GM18870 (cell line): ENCODE measurements around the gene KIF16B.

Experiments used
- ATAC-seq: cut with Tn5 transposase; IDR thresholded peaks from one replicate; pipeline ENCODE4 v1.9.1; 2021; ENCODE audit warnings: moderate library complexity; ENCODE audit not compliant: unreplicated experiment

The KIF16B gene

GRCh38 chr20:16313917-16314316, 259.3 kb downstream of the KIF16B start:
- ATAC-seq = peak; percentile 23

DNA sequence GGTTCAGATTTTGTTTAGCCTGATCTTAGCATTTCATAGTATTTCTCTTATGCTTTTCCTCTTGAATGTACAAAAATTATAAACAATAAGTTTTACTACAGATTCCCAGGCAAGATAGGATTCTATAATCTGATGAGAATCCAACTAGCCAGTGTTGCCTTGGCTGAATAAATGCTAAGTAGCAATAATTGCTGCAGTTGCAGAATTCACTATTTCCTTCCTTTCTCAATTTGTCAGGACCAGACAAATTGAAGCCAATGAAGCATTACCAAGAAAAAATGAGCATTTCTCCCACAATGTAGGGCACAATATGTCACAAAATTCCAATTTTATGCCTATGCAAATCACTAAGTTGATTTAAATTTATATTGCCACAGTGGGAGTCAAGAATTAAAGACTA, 260.2 kb downstream of the KIF16B start:
- ATAC-seq = no peak

- ATAC-seq = no peak
These were observed 261.5 kb downstream of the KIF16B start for GRCh38 chr20:16311756-16312155.

- no peak for ATAC-seq
These were observed 264.5 kb downstream of the KIF16B start for GRCh38 chr20:16308754-16309153.

GRCh38 chr20:16302818-16303217, 270.4 kb downstream of the KIF16B start:
- no peak for ATAC-seq

- no peak for ATAC-seq
These were observed 271.3 kb downstream of the KIF16B start for GRCh38 chr20:16301986-16302385.

GRCh38 chr20:16299897-16300296, 273.4 kb downstream of the KIF16B start:
- no peak for ATAC-seq

DNA sequence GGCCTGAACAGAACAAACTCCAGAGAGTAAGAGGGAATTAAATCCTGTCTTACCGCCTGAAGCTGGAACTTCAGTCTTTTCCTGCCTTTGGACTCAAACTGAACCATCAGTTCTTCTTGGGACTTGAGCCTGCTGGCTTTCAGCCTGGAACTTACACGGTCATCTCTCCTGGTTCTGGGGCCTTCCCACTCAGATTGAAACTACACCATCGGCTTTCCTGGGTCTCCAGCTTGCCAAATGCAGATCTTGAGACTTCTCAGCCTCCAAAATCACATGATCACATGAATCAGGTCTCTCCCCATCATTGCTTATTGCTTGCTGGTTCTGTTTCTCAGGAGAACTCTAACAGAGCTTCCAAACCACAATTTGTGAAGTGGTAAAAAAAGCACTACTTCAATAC, 276.3 kb downstream of the KIF16B start:
- ATAC-seq = no peak

DNA sequence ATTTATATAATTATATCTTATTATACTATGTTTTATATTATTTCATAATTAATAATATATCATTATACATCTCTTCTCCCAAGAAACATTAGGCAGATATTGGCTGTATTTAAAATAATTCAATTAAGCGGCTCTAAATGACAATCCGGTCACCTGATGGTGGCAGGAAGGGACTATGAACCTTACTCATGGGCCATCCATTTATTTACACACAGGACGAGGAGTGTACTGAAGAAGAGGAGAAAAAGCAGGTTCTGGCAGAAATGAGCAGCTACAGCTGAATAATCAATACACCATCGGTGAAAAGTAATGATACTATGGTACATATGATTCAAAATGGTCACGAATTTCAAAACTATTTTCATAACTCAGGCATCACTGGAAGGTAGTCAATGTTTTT, 277.7 kb downstream of the KIF16B start:
- ATAC-seq = no peak

DNA sequence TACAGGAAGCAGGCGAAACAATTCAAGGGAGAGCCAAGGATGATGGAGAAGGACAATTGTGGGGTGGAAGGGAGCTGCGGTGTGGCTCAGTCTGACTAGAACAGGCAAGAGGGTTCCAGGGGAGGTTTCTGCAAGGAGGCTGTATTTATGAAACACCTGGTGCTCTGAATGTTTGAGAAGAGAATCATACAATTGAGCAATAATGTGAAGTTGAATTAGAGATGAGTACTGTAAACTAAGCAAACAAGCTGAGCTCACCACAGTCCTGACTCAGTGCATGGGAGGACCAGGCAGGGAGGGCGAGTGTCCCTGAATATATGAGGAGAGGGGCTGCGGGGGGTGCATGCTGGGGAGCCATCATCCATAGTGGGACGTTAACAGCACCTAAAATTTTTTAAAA, 279.7 kb downstream of the KIF16B start:
- no peak for ATAC-seq

DNA sequence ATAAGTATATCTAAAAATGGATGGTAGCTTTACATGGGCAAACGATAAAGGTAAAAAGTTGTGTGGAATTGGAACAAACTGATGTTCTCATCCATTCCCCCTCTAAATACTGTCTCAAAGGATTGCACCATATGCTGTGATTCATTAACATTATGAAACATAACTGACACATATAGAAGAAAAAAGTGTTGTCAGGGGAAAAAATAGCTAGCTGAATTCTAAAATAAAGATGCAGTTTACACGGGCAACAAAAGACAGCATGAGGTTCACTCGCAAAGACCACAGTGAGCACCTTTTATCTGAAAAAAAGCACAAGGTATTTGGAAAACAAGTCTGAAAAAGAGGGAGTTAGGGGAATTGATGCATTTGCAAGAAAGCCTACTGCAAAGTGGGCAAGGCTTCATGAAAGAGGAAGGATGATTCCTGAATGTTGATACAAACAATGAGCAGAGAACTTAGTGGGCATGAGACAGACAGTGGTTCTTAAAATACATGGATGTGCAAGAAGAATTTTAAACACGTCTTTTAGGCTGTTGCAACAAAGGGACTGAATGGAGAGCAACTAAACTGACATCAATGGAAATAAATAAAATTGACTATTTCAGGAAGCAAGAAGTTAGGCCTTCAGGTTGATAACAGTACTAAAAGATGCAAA, 280.9 kb downstream of the KIF16B start:
- no peak for ATAC-seq

- no peak for ATAC-seq
These were observed 282.9 kb downstream of the KIF16B start for GRCh38 chr20:16290358-16290757.

DNA sequence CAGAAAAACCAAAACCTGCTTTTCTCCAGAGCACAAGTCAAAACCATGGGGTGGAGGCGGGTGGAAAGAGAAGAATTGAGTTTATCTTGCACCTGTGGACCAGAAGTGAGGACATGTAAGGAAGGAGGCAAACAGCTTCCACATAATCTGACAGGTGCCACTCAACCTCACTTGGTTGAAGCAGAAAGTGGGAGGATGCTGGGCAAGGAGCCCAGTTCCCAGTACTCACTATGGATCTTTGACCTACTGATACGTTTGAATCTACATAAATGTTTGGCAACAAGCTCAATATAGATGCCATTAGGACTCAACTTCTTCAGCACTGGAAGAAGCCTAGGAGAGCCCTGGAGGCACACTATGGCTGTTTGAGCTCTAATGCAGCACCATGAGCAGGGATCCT, 285.5 kb downstream of the KIF16B start:
- no peak for ATAC-seq

DNA sequence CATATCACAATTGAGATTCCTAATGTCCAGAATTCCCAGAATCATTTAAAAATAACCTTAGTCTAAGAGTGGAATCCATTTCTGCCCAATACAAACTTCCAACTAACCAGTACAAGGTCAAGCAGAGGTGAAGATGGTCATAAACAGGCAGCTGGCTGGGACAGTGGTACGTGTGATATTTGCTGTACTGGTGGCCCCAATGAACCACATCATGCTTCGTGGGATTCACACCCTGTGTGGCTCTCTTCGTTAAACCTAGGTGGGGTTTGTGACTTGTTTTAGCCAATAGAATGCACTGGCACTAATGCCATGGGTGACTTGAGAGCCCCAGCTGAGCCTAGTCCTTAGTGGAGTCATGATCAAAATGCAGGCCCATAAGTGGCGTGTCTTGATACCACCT, 286.6 kb downstream of the KIF16B start:
- no peak for ATAC-seq

- ATAC-seq = no peak
These were observed 288.7 kb downstream of the KIF16B start for GRCh38 chr20:16284385-16285100.

DNA sequence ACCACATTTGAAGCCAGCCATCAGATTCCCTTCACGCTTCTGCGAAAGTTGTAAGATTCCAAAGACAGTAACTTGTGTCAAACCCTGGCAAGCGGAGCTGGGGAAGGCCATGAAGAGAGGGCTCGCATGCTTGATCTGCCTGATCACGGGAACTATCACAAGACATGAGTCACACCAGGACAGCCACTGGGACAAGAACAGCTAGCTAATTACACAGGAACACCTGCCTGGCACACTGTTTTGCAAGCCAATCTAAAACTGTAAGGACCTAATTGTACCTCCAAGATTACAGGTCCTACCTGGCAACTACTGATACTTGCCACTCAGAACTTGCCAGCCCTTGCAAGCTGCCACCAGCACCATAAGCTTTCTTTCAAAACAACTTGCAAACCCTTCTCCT, 289.3 kb downstream of the KIF16B start:
- no peak for ATAC-seq

DNA sequence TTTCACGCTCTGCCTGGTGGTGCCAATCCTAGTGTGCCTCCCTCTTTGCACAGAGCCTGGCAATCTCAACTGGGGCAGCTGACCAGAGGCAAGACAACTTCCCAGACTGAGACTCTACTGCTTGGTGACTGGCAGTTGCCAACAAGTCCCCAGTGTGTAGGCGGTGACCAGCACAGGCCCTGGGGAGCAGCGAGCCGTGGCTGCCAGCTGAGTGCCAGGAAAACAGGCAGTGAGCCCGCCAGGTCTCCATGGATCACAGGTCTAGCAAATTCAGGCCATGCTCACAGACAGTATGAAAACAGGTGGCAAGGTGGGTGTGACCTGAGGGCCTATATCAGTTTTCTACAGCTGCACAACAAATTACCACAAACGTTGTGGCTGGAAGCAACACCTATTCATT, 289.9 kb downstream of the KIF16B start:
- no peak for ATAC-seq

GRCh38 chr20:16280219-16280618, 293.0 kb downstream of the KIF16B start:
- no peak for ATAC-seq

- no peak for ATAC-seq
These were observed 293.9 kb downstream of the KIF16B start for GRCh38 chr20:16279320-16279719.

DNA sequence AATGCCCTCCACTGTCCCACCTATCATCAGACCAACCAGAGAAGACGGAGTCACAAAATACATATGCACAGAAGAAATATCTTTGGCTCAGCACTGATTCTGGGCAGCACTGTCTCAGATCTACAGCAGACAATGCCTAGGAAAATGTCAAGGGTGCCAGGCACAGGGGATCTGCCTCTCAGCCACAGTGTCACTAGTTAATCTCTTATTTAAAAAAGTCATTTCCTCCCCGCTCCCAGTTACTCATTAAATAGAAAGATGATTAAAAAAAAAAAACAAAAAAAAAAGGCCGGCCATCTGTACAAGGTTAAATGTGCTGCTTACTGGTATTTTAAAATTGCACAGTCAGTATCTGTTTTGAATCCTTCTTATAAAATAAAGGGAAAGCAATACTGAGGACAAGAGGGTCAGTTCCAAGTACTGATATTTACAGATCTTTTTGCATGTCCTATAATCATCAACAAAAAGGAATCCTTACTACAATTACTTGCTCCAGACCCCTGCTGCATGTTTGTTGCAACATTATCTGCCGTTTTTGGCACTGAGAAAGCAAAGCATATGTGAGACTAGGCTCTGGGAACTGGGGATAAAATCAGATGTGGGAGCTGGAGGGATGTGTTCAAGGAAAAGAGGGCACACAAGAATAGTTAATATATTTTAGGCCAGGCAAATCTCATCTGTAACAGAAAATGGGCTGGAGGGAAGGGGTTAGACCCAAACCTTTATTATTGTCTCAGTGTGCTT, 299.3 kb downstream of the KIF16B start:
- ATAC-seq = no peak

GRCh38 chr20:16272780-16273360, 300.4 kb downstream of the KIF16B start:
- ATAC-seq = no peak

- no peak for ATAC-seq
These were observed 301.8 kb downstream of the KIF16B start for GRCh38 chr20:16271450-16271849.
